T1000 (cell line): Measurements from ENCODE around the gene PTAR1.

Experiments
- DNase-seq: peaks from one replicate; lab custom pipeline; 2025; ENCODE audit warnings: mixed read lengths; lab: John Stamatoyannopoulos, UW

The PTAR1 gene

GRCh38 chr9:69674112-69674685, 85.6 kb downstream of the PTAR1 start:
- DNase-seq: no peak

- DNase-seq: no peak
Observed at GRCh38 chr9:69673311-69673640, 86.5 kb downstream of the PTAR1 start.

- DNase-seq: peak; percentile 74
Observed at GRCh38 chr9:69672596-69673310, 87.1 kb downstream of the PTAR1 start.

- DNase-seq: peak; percentile 45
Observed at GRCh38 chr9:69671879-69672595, 87.8 kb downstream of the PTAR1 start, which contains the start of gene APBA1. APBA1 (minus strand) TSS chr9:69672371.

GRCh38 chr9:69671311-69671878, 88.4 kb downstream of the PTAR1 start:
- DNase-seq: no peak

GRCh38 chr9:69667306-69667705, 92.5 kb downstream of the PTAR1 start:
- DNase-seq: no peak

- DNase-seq: no peak
Observed at GRCh38 chr9:69660304-69660703, 99.5 kb downstream of the PTAR1 start.
